H1 (cell line): ENCODE results near the gene LINC01488. TPM values are rescaled to one million over a fixed set of nuclear protein-coding genes. Genes with fewer than 3 reads are reported as not detected.

Source experiments
- CTCF ChIA-PET: fragments of 300-600 bp; sonication (Branson Sonifier 250); formaldehyde crosslinking; loops from one replicate; lab custom pipeline; 2021; ENCODE audit not compliant: partially characterized antibody; lab: Charles Lee
- POLR2A ChIA-PET: fragments of 300-600 bp; sonication (Branson Sonifier 250); formaldehyde crosslinking; loops from one replicate; lab custom pipeline; 2021; ENCODE audit warnings: inconsistent platforms; ENCODE audit not compliant: partially characterized antibody; lab: Charles Lee
- DNase-seq, 2 experiments: peaks; one replicate each; pipeline versions ENCODE4 v3.0.0 to v3.0.0-alpha.2; 2010 to 2022; ENCODE audit warnings: low spot score in 2 of 2, low read depth in 1 of 2, mixed read lengths in 1 of 2
- FAIRE-seq: peaks from 2 replicates; lab custom pipeline; 2011; peaks lifted over from hg19 to GRCh38; lab: Jason Lieb, UNC
- H2AFZ ChIP-seq: 2 replicates; pipeline ENCODE4 v1.8.1; 2012; ENCODE audit warnings: low read length, inconsistent platforms
- H2AK5ac ChIP-seq: 2 replicates; pipeline ENCODE4 v1.6.1; 2013; ENCODE audit warnings: low read depth, low read length
- H2BK120ac ChIP-seq: replicated peaks from 2 replicates; pipeline ENCODE3; 2013; ENCODE audit warnings: low read depth, low read length, inconsistent platforms
- H2BK12ac ChIP-seq: 2 replicates; pipeline ENCODE4 v1.6.1; 2013; ENCODE audit warnings: low read depth, low read length
- H2BK15ac ChIP-seq: 2 replicates; pipeline ENCODE4 v1.6.1; 2013; ENCODE audit warnings: low read length
- H2BK20ac ChIP-seq: 2 replicates; pipeline ENCODE4 v1.6.1; 2013; ENCODE audit warnings: low read length
- H2BK5ac ChIP-seq: 2 replicates; pipeline ENCODE4 v1.6.1; 2013; ENCODE audit warnings: low read depth, low read length
- H3K14ac ChIP-seq: 2 replicates; pipeline ENCODE4 v1.6.1; 2013; ENCODE audit warnings: inconsistent platforms; ENCODE audit not compliant: insufficient read length
- H3K18ac ChIP-seq: 2 replicates; pipeline ENCODE4 v1.6.1; 2013; ENCODE audit warnings: low read length; ENCODE audit errors: extremely low read depth
- H3K23ac ChIP-seq: 2 replicates; pipeline ENCODE4 v1.6.1; 2013; ENCODE audit warnings: inconsistent platforms; ENCODE audit not compliant: insufficient read length
- H3K23me2 ChIP-seq: 2 replicates; pipeline ENCODE4 v1.6.1; 2013; ENCODE audit warnings: low read depth, low read length
- H3K27ac ChIP-seq: 2 replicates; pipeline ENCODE4 v1.6.1; 2011; ENCODE audit warnings: low read depth, low read length, inconsistent platforms
- H3K27me3 ChIP-seq, 4 experiments: replicated peaks in 1 of 4; 1 replicate in 1 of 4; 2 replicates in 3 of 4; pipeline versions ENCODE4 v1.6.1 to v1.8.1; 2011 to 2013; ENCODE audit warnings: low read length in 3 of 4, mild to moderate bottlenecking in 3 of 4, inconsistent platforms in 2 of 4, mixed read lengths in 2 of 4, moderate library complexity in 1 of 4; ENCODE audit not compliant: control insufficient read depth in 3 of 4, insufficient read depth in 3 of 4; ENCODE audit errors: extremely low read depth in 1 of 4
- H3K36me3 ChIP-seq, 4 experiments: 2 replicates each; pipeline versions ENCODE4 v1.6.1 to v1.8.1; 2011 to 2013; ENCODE audit warnings: mild to moderate bottlenecking in 4 of 4, low read length in 3 of 4, moderate library complexity in 2 of 4, control low read depth in 1 of 4, inconsistent platforms in 1 of 4; ENCODE audit not compliant: insufficient read depth in 4 of 4, control insufficient read depth in 2 of 4
- H3K4ac ChIP-seq: replicated peaks from 2 replicates; pipeline ENCODE3; 2013; ENCODE audit warnings: low read length, low read depth, mixed read lengths, inconsistent platforms; ENCODE audit not compliant: insufficient read length
- H3K4me1 ChIP-seq, 4 experiments: replicated peaks in 1 of 4; 1 replicate in 1 of 4; 2 replicates in 3 of 4; pipeline versions ENCODE4 v1.6.1 to v1.8.1; 2011 to 2013; ENCODE audit warnings: low read length in 3 of 4, inconsistent platforms in 2 of 4, mixed read lengths in 1 of 4; ENCODE audit not compliant: insufficient read depth in 4 of 4, control insufficient read depth in 3 of 4
- H3K4me2 ChIP-seq, 2 experiments: 2 replicates each; pipeline versions ENCODE4 v1.6.1 to v1.8.1; 2011 to 2013; ENCODE audit warnings: low read depth in 2 of 2, low read length in 2 of 2, control low read depth in 1 of 2, inconsistent platforms in 1 of 2, mild to moderate bottlenecking in 1 of 2; ENCODE audit not compliant: insufficient read depth in 1 of 2
- H3K4me3 ChIP-seq, 4 experiments: fragments of 200-600, 300-600 bp in 1 of 4; sonication (generic), shearing (Covaris generic), sonication (Bioruptor Twin) in 1 of 4; 2 replicates each; pipeline versions ENCODE4 v1.5.1 to v1.8.1; 2011 to 2016; ENCODE audit warnings: low read length in 4 of 4, low read depth in 3 of 4, control low read depth in 2 of 4, inconsistent platforms in 2 of 4, mild to moderate bottlenecking in 2 of 4, mixed read lengths in 1 of 4, moderate library complexity in 1 of 4; ENCODE audit not compliant: insufficient read depth in 2 of 4; ENCODE audit errors: extremely low read depth in 1 of 4
- H3K56ac ChIP-seq: replicated peaks from 2 replicates; pipeline ENCODE3; 2013; ENCODE audit warnings: low read depth, mild to moderate bottlenecking, mixed read lengths, low read length, inconsistent platforms; ENCODE audit not compliant: insufficient read length
- H3K79me1 ChIP-seq: 2 replicates; pipeline ENCODE4 v1.6.1; 2013; ENCODE audit warnings: low read depth, low read length, control low read depth
- H3K79me2 ChIP-seq, 2 experiments: 2 replicates each; pipeline versions ENCODE4 v1.6.1 to v1.8.1; 2012 to 2013; ENCODE audit warnings: low read length in 2 of 2, mild to moderate bottlenecking in 2 of 2, inconsistent platforms in 1 of 2; ENCODE audit not compliant: insufficient read depth in 2 of 2, control insufficient read depth in 1 of 2
- H3K9ac ChIP-seq, 4 experiments: replicated peaks in 1 of 4; 1 replicate in 1 of 4; 2 replicates in 3 of 4; pipeline versions ENCODE4 v1.6.1 to v1.8.1; 2011 to 2013; ENCODE audit warnings: low read depth in 3 of 4, low read length in 3 of 4, control low read depth in 2 of 4, mild to moderate bottlenecking in 2 of 4, moderate library complexity in 2 of 4, inconsistent platforms in 1 of 4; ENCODE audit errors: extremely low read depth in 1 of 4
- H3K9me3 ChIP-seq, 2 experiments: 2 replicates each; pipeline versions ENCODE4 v1.6.1 to v1.8.1; 2012 to 2013; ENCODE audit warnings: mild to moderate bottlenecking in 2 of 2, moderate library complexity in 2 of 2, control low read depth in 1 of 2, inconsistent platforms in 1 of 2, low read depth in 1 of 2, low read length in 1 of 2, mixed read lengths in 1 of 2; ENCODE audit not compliant: insufficient read depth in 2 of 2
- H4K20me1 ChIP-seq, 2 experiments: replicated peaks in 1 of 2; 2 replicates each; pipeline versions ENCODE3 to v1.8.1; 2011 to 2013; ENCODE audit warnings: inconsistent platforms in 2 of 2, low read length in 2 of 2, mild to moderate bottlenecking in 1 of 2; ENCODE audit not compliant: insufficient read depth in 2 of 2, control insufficient read depth in 1 of 2
- H4K5ac ChIP-seq: 2 replicates; pipeline ENCODE4 v1.6.1; 2013; ENCODE audit warnings: low read length, low read depth, mixed read lengths, inconsistent platforms; ENCODE audit not compliant: insufficient read length
- H4K8ac ChIP-seq: 2 replicates; pipeline ENCODE4 v1.8.0; 2013; ENCODE audit warnings: mild to moderate bottlenecking, moderate library complexity, low read length, inconsistent platforms; ENCODE audit not compliant: insufficient read depth; ENCODE audit errors: extremely low read depth
- H4K91ac ChIP-seq: replicated peaks from 2 replicates; pipeline ENCODE3; 2013; ENCODE audit warnings: low read length, mixed read lengths, inconsistent platforms; ENCODE audit not compliant: insufficient read length
- ASH2L ChIP-seq: fragments of 200-600, 300-600 bp; sonication (generic); IDR thresholded peaks from one replicate; pipeline ENCODE4 v1.7.1; 2017; ENCODE audit warnings: low read length
- BACH1 ChIP-seq: IDR thresholded peaks from 2 replicates; pipeline ENCODE4 v1.6.1; 2012; ENCODE audit warnings: low read length, improper control_type of control experiment
- CBX8 ChIP-seq: fragments of 300-800, 300-1000 bp; sonication (generic); IDR thresholded peaks from 2 replicates; pipeline ENCODE4 v1.7.1; 2016; ENCODE audit warnings: low read depth, low read length, borderline replicate concordance
- EZH2 ChIP-seq: fragments of 200-600 bp; sonication (generic); IDR thresholded peaks from 2 replicates; pipeline ENCODE4 v1.7.1; 2012; ENCODE audit warnings: low read depth, mild to moderate bottlenecking, moderate library complexity, low read length, inconsistent platforms; ENCODE audit not compliant: severe bottlenecking
- KDM4A ChIP-seq: IDR thresholded peaks from one replicate; pipeline ENCODE4 v1.7.1; 2012; ENCODE audit warnings: low read depth, mild to moderate bottlenecking, moderate library complexity, low read length, inconsistent platforms; ENCODE audit not compliant: severe bottlenecking
- RAD21 ChIP-seq, 2 experiments: IDR thresholded peaks in 1 of 2; conservative IDR thresholded peaks in 1 of 2; 2 replicates each; pipeline ENCODE4 v1.6.1; 2011; ENCODE audit warnings: low read depth in 2 of 2, low read length in 2 of 2, improper control_type of control experiment in 1 of 2, inconsistent platforms in 1 of 2, mild to moderate bottlenecking in 1 of 2, moderate library complexity in 1 of 2
- TBP ChIP-seq: IDR thresholded peaks from 2 replicates; pipeline ENCODE4 v1.6.1; 2011; ENCODE audit warnings: low read depth, low read length, improper control_type of control experiment
- TEAD4 ChIP-seq: IDR thresholded peaks from 2 replicates; pipeline ENCODE4 v1.6.1; 2012; ENCODE audit warnings: low read depth, low read length, inconsistent platforms, mixed read lengths
- YY1 ChIP-seq: IDR thresholded peaks from 2 replicates; pipeline ENCODE4 v1.6.1; 2011; ENCODE audit warnings: low read depth, mild to moderate bottlenecking, low read length
- WGBS, 2 experiments: shearing (Covaris generic) in 1 of 2; methylation state at CpG; one replicate each; pipeline versions ENCODE4 v1.1.6 to v1.1.7; 2013 to 2015; ENCODE audit warnings: low lambda C conversion rate in 2 of 2, mixed read lengths in 2 of 2, inconsistent platforms in 1 of 2, low coverage in 1 of 2, missing lambda C conversion rate in 1 of 2; ENCODE audit not compliant: insufficient replicate concordance in 2 of 2, insufficient coverage in 1 of 2, insufficient read length in 1 of 2; ENCODE audit errors: extremely low coverage in 1 of 2, missing lambda C conversion rate in 1 of 2; 5-methylcytosine and 5-hydroxymethylcytosine counted together
- polyA plus RNA-seq, 7 experiments: library from polyadenylated mRNA; depleted of rRNA in 3 of 7; stranded (reverse) in 5 of 7; unstranded in 2 of 7; fragments of >200 nt in 5 of 7; fragments of 200-250 nt in 2 of 7; gene quantifications; 1 replicate in 5 of 7; 2 replicates in 1 of 7; 4 replicates in 1 of 7; pipeline versions ENCODE4 v1.2.1 to v1.2.3, GENCODE V29; 2011 to 2013; ENCODE audit warnings: missing spikeins in 2 of 7, mixed read lengths in 2 of 7
- total RNA-seq: library from RNA; stranded (reverse); fragmentation: NEBNext Ultra II Directional; extraction: Animal tissue kit (Norgen Biotek cat#: 25700); gene quantifications from 2 replicates; pipeline ENCODE4 v1.2.1, GENCODE V29; 2021
- TF ChIP-seq, protein P1 (sequence below): IDR thresholded peaks from 2 replicates; pipeline ENCODE4 v1.6.1; 2012; ENCODE audit warnings: inconsistent platforms

LINC01488 gene
- total and polyA plus RNA-seq, 2 of the 8 experiments (the other 6 are each of a cell fraction or from before 2014, with no cell fraction given) = not detected

DNA sequence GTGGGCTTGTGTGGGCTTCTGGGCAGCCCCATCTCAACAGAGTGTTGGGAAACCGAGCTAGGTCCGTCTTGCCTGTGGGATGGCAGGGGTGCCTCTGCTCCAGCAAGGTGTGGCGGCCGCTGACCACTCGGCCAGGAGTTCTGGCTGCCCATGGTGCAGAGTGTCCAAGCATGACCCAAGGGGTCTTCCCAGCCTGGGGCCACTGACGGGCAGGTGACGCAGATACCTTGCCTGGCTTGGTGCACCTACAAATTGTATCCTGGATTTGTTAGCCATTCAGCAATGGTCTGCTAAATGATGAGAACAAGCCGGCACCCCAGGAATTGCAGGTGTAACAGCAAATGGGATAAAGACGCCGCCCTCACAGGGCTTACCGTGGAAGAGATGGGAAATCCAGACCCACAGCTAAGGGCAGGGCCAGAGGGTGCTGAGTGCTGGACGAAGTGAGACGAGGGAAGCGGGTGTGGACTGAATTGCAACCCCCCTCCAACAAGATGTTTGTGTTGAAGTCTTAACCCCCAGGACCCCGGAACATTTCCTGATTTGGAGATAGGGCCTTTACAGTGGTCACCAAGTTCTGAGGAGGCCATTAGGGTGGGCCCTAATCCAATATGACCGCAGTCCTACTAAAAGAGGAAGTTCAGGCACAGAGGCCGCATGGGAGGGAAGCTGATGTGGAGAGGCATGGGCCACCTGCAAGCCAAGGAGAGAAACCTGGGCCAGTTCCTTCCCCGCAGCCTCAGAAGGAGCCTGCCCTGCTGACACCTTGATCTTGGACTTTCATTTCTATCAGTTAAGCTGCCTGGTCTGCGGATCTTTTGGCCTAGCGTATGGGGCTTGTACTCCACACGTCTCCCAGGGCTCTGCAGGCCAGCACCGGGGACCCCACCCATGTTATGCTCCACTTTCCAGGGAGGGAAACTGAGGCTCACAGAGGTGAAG is 45.2 kb upstream of the LINC01488 start:
- Histone ChIP-seq H3K9ac (no peak overlapping the region; a peak in 1 of 7 replicates), H3K23me2 (no peaks in the 10 kb centered on the region), H3K27me3 (peaks cover 0 to 3% (median 1%) of the 10 kb centered on the region in 4 experiments; a peak in 3 of 7 replicates), H3K9me3 (no peaks in the 10 kb centered on the region), H3K23ac (no peak overlapping the region), H3K56ac (no peak overlapping the region), H3K4me1 (peaks cover 2 to 55% (median 36%) of the 10 kb centered on the region in 4 experiments), H4K91ac (peak overlapping the region; percentile 94), H4K8ac (no peak overlapping the region), H3K79me2 (no peaks in the 10 kb centered on the region), H2BK12ac (peak overlapping the region; percentile 97; the same call in 1 of the 2 replicates), H4K5ac (peak overlapping the region; percentile 19), H3K4me2 (no peak overlapping the region), H2BK120ac (peak overlapping the region; percentile 45), H2BK20ac (peak overlapping the region; percentile 98; the same call in 1 of the 2 replicates), H4K20me1 (no peaks in the 10 kb centered on the region), H3K18ac (peak overlapping the region; percentile 96), H2BK15ac (peak overlapping the region; percentile 95; the same call in 1 of the 2 replicates), H3K4me3 (no peak overlapping the region), H3K14ac (no peak overlapping the region), H2AFZ (no peak overlapping the region), H3K79me1 (no peaks in the 10 kb centered on the region; the same call in 1 of the 2 replicates), H3K36me3 (no peaks in the 10 kb centered on the region), H3K27ac (no peak overlapping the region), H2BK5ac (peak overlapping the region; percentile 90; the same call in 1 of the 2 replicates), H2AK5ac (peak overlapping the region; percentile 100), H3K4ac (peak overlapping the region; percentile 87)
- POLR2A ChIA-PET = interaction anchor here (3.5 kb wide), 1 partner anchor 202 kb away, joined by 20 read pairs; no protein-coding TSS in a partner anchor
- DNase-seq (no peak), FAIRE-seq (no peak)
- 94% methylated on average over 18 of the region's 22 CpGs; no CpG with 5 or more reads in 1 of the 2 experiments for WGBS, 2 experiments
- CTCF ChIA-PET = interaction anchor here (0.9 to 1.5 kb wide), 7 partner anchors 8 to 305 kb away, joined by 3 to 5 read pairs (median 3); no protein-coding TSS in a partner anchor
- TF ChIP-seq KDM4A (no peak), YY1 (no peak), TEAD4 (no peak), ASH2L (no peak), BACH1 (no peak), CBX8 (no peak), EZH2 (no peak), TBP (no peak), RAD21 (IDR thresholded peaks at IDR 0.05 in 1 of 2, conservative IDR thresholded peaks at IDR 0.05 in 1 of 2; ENCODE audit: low read depth in 2 of 2, low read length in 2 of 2) (no peak)
- TF ChIP-seq, protein P1, sequence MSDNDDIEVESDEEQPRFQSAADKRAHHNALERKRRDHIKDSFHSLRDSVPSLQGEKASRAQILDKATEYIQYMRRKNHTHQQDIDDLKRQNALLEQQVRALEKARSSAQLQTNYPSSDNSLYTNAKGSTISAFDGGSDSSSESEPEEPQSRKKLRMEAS = no peak
